Urinary bladder (tissue), 4 donors: ENCODE measurements around the gene GPSM1. TPM values are rescaled to one million over a fixed set of nuclear protein-coding genes. Genes with fewer than 3 reads are reported as not detected.

Experiments
- DNase-seq: peaks from one replicate; pipeline ENCODE4 v3.0.0-alpha.2; 2015; ENCODE audit errors: extremely low spot score
- H3K27ac ChIP-seq: one replicate; pipeline ENCODE4 v1.5.1; 2013; ENCODE audit warnings: low read depth, mild to moderate bottlenecking, moderate library complexity
- H3K36me3 ChIP-seq: one replicate; pipeline ENCODE4 v1.6.1; 2013; ENCODE audit warnings: mild to moderate bottlenecking, moderate library complexity; ENCODE audit not compliant: insufficient read depth
- H3K4me1 ChIP-seq: one replicate; pipeline ENCODE4 v1.6.1; 2013; ENCODE audit warnings: mild to moderate bottlenecking, moderate library complexity; ENCODE audit not compliant: insufficient read depth
- H3K4me3 ChIP-seq: one replicate; pipeline ENCODE4 v1.5.1; 2013; ENCODE audit warnings: low read depth, low read length
- WGBS: extraction: QIAGEN DNeasy Blood & Tissue Kit; methylation state at CpG from one replicate; pipeline ENCODE4 v1.1.7; 2013; 5-methylcytosine and 5-hydroxymethylcytosine counted together
- polyA plus RNA-seq: library from polyadenylated mRNA; stranded (reverse); fragments of 200-250 nt; gene quantifications from one replicate; pipeline ENCODE4 v1.2.3, GENCODE V29; 2013
- total RNA-seq: library from RNA; depleted of rRNA; stranded (reverse); fragments of >200 nt; gene quantifications from one replicate; pipeline ENCODE4 v1.2.3, GENCODE V29; 2014
- donor health status: healthy with polysubstance abuse.
- donor health status: healthy.

GPSM1 gene
- total and polyA plus RNA-seq, 2 donors = 13.5 to 22.3 TPM

- WGBS = 81% methylated on average over 16 of the region's 16 CpGs
- Histone ChIP-seq H3K4me1 (no peaks in the 10 kb centered on the region), H3K27ac (no peak overlapping the region), H3K4me3 (no peak overlapping the region), H3K36me3 (no peaks in the 10 kb centered on the region)
- DNase-seq = no peak
Observed at GRCh38 chr9:136295055-136295454, 32.3 kb upstream of the GPSM1 start.

DNA sequence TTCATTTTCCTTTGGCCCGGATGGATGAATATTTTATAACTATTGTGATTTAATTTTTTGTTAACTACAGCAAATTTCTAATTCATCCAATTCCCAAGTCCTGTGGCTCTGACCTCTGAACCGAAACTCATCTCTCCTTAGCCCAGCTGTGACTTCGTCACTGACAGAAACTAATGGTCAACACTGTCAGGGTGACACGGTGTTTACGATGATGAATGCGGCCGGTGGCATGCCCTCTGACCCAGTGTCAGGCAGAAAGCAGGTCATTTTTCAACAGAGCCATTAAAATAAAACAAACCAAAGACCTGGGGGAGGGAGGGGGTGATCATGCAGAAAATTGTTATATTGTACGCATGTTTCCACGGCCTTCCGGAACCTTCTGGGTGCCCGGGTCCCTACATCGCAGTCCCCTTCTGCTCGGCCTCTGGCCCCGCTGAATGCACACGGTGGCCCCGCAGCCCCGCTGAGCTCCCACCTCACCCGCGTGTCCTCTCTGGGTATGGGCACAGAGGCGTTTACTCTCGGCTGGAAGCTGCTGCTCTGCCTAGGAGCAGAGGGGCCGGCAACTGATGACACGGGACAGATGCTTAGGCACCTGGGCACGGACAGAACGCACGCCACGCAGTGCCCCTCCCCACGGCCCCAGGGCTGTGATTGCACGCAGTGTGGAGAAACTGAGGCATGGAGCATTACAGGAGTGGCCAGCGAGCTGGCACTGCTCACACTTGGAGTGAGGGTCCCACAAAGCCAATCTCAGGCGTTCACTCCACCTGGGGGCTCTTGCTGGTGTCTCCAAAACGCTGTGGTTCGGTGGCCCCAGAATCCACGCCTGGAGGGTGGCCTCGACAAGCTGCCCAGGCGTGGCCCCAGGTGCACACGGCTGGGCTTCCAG lies 31.6 kb upstream of the GPSM1 start:
- Histone ChIP-seq H3K27ac (no peak overlapping the region), H3K4me1 (no peaks in the 10 kb centered on the region), H3K36me3 (no peaks in the 10 kb centered on the region), H3K4me3 (no peak overlapping the region)
- WGBS = 56% methylated on average over 37 of the region's 37 CpGs
- no peak for DNase-seq

GRCh38 chr9:136296434-136297015 lies 30.8 kb upstream of the GPSM1 start:
- no peak for DNase-seq
- H3K27ac ChIP-seq = no peak overlapping the region
- 76% methylated on average over 16 of the region's 16 CpGs for WGBS
- H3K4me3 ChIP-seq = no peak overlapping the region
- H3K4me1 ChIP-seq = no peaks in the 10 kb centered on the region
- H3K36me3 ChIP-seq = no peaks in the 10 kb centered on the region

GRCh38 chr9:136297016-136297691 lies 30.2 kb upstream of the GPSM1 start:
- Histone ChIP-seq H3K4me1 (no peaks in the 10 kb centered on the region), H3K36me3 (no peaks in the 10 kb centered on the region), H3K27ac (no peak overlapping the region), H3K4me3 (no peak overlapping the region)
- WGBS = 75% methylated on average over 25 of the region's 25 CpGs
- DNase-seq = no peak

- Histone ChIP-seq H3K4me3 (no peak overlapping the region), H3K36me3 (no peaks in the 10 kb centered on the region), H3K4me1 (no peaks in the 10 kb centered on the region), H3K27ac (no peak overlapping the region)
- WGBS = 76% methylated on average over 26 of the region's 26 CpGs
- no peak for DNase-seq
Observed at GRCh38 chr9:136297766-136298735, 29.3 kb upstream of the GPSM1 start.

DNA sequence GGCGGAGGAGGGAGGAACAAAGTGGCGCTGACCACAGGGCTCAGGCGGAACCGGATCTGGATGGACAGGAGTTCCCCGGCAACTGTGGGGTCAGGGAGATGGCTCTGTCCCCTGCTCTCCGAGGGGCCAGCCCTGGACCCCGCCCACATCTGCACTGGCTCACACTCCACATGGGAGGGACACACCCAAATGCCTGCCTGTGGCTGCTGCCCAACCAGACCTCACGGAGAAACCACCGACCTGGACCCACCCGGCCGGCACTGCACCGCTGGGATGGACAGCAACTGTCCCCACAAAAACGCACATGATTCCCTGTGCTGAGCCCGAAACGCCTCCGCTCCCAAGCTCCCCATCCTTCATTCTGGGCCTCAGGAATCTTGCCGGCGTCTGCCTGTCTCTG lies 28.2 kb upstream of the GPSM1 start:
- Histone ChIP-seq H3K4me1 (no peaks in the 10 kb centered on the region), H3K36me3 (no peaks in the 10 kb centered on the region), H3K4me3 (no peak overlapping the region), H3K27ac (no peak overlapping the region)
- 75% methylated on average over 18 of the region's 18 CpGs for WGBS
- DNase-seq = no peak

DNA sequence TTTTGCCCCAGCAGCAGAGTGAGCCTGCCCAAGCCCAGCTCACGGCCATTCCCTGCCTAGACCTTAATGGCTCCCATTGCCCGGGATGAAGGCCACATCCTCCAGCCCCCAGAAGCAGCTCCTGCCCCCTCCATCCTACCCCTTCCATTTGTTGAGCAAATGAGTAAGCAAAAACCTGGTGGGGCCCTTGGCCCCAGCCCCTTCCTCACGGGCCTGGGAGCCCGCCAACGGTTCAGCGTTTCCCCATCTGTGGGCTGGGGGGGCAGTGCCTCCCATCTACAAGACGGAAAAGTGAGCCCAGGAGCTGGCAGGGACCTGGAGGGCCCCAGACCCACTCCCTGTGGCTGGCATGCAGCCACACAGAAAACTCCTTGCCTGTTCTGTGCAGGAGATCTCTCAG lies 27.8 kb upstream of the GPSM1 start:
- DNase-seq = no peak
- no peak overlapping the region for H3K4me3 ChIP-seq
- no peak overlapping the region for H3K27ac ChIP-seq
- H3K4me1 ChIP-seq = no peaks in the 10 kb centered on the region
- H3K36me3 ChIP-seq = no peaks in the 10 kb centered on the region
- WGBS = 41% methylated on average over 7 of the region's 7 CpGs

DNA sequence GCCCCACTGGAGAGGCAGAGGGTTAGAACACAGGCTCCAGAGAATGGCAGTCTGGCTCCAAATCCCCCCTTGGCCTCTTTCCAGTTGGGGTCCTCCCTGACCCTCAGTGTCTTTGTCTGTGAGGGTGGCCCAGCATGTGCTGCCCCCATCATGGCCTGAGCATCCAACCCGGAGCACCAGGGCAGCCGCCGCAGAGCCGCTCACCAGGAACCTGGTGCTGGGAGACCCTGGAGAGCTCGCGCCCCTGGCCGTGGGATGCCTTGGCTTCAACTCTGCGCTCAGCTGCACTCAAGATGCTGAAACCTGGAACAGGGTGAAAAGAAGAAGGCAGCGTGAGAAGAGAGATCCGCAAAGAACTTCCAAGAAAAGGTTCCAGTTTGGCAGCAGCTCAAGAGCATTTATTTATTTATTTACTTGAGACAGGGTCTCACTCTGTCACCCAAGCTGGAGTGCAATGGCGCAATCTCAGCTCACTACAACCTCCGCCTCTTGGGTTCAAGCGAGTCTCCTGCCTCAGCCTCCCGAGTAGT lies 27.3 kb upstream of the GPSM1 start:
- no peak overlapping the region for H3K4me3 ChIP-seq
- no peaks in the 10 kb centered on the region for H3K4me1 ChIP-seq
- 83% methylated on average over 14 of the region's 14 CpGs for WGBS
- no peak for DNase-seq
- no peak overlapping the region for H3K27ac ChIP-seq
- H3K36me3 ChIP-seq = no peaks in the 10 kb centered on the region

- Histone ChIP-seq H3K27ac (no peak overlapping the region), H3K4me1 (no peaks in the 10 kb centered on the region), H3K4me3 (no peak overlapping the region), H3K36me3 (no peaks in the 10 kb centered on the region)
- 91% methylated on average over 13 of the region's 13 CpGs for WGBS
- no peak for DNase-seq
Observed at GRCh38 chr9:136300866-136301265, 26.5 kb upstream of the GPSM1 start.

DNA sequence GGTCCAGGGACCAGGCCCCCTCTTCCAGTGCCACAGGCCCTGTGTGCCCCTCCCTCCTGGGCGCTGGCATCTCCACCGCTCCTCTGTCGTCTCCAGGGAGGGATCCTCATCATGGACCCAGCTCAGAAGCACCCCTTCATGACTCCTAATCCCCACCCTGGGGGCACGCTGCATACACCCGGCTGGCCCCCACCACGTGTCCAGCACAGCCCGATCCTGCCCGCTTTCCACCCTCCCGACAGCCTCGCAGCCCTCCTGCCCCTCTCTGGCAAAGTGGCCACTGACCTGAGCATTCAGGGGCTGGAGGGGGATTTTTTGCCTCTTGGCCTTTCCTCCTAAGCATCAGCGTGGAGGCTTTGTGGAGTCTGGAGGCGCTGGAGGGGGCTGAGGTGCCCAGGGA lies 24.8 kb upstream of the GPSM1 start:
- no peak for DNase-seq
- no peak overlapping the region for H3K4me3 ChIP-seq
- H3K27ac ChIP-seq = no peak overlapping the region
- 85% methylated on average over 12 of the region's 12 CpGs for WGBS
- no peaks in the 10 kb centered on the region for H3K36me3 ChIP-seq
- no peaks in the 10 kb centered on the region for H3K4me1 ChIP-seq

DNA sequence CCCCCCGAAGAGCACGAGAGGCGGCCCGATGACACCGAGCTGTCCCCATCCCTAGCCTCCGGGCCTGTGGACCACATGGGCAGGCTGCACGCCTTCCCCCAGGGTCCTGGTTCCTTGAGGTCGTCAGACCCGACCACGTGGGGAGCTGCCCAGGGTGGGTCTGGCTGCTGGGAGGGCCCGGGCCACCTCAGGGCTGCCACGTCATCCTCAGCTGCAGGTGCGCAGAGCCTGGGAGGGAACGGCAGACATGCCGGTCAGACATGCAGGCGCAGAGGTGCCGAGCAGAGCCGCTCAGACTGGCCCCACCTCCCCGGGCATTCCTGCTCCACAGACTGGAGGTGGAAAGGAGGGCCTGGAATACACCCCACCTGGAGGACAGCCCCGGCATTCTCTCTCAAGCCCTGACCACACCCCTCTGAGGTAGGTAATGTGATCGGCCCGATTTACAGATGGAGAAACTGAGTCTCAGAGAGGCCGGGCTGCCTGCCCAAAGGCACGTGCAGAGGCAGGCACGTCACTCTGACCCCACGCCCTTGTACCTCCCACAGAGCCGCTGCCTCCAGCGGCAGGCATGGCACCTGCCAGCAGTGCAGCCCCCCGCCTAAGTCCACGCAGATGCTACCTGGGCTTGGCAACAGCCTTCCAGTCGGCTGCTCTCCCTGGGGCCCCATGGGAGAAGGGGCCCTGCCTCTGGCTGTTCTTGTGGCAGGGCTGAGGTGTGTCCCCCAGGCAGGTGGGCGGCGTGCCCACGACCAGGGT lies 24.1 kb upstream of the GPSM1 start:
- 78% methylated on average over 34 of the region's 34 CpGs for WGBS

GRCh38 chr9:136303825-136304416 lies 23.4 kb upstream of the GPSM1 start, which contains the start of gene CCDC187:
Gene CCDC187, minus strand, starts transcription at chr9:136304094. Its CDS starts 264 bp downstream, at chr9:136303830.
- H3K27ac ChIP-seq = no peak within 1 kb of the TSS
- 76% methylated on average over 22 of the region's 22 CpGs for WGBS
- no peaks in the 10 kb centered on the region for H3K4me1 ChIP-seq
- no peak for DNase-seq
- no peak within 1 kb of the TSS for H3K4me3 ChIP-seq
- no peaks in the 10 kb centered on the region for H3K36me3 ChIP-seq

More for the DNA sequence above, 24.1 kb upstream of the GPSM1 start:
- no peaks in the 10 kb centered on the region for H3K36me3 ChIP-seq
- H3K27ac ChIP-seq = no peak overlapping the region
- no peak for DNase-seq
- H3K4me3 ChIP-seq = no peak overlapping the region
- H3K4me1 ChIP-seq = no peaks in the 10 kb centered on the region
